Epithelial cell of esophagus (primary cell): Measurements from ENCODE around the gene ZBTB47.

Source experiments
- DNase-seq: peaks from one replicate; pipeline ENCODE4 v3.0.0; 2010; ENCODE audit warnings: low read depth
- H3K4me3 ChIP-seq: 2 replicates; pipeline ENCODE4 v1.5.1; 2011; ENCODE audit warnings: mild to moderate bottlenecking, low read length, control low read depth
- CTCF ChIP-seq: IDR thresholded peaks from 2 replicates; pipeline ENCODE4 v1.5.1; 2011; ENCODE audit warnings: low read depth, mild to moderate bottlenecking, low read length, control low read depth, inconsistent platforms; ENCODE audit not compliant: insufficient read depth; ENCODE audit errors: missing control alignments

Gene ZBTB47

GRCh38 chr3:42655980-42656679 lies 2.6 kb downstream of the ZBTB47 start:
- DNase-seq, result peak; percentile 48
- no peak overlapping the region for H3K4me3 ChIP-seq
- TF ChIP-seq CTCF, result no peak

- no peak overlapping the region for H3K4me3 ChIP-seq
- TF ChIP-seq CTCF, result no peak
Observed at GRCh38 chr3:42656680-42657610, 3.4 kb downstream of the ZBTB47 start.

GRCh38 chr3:42657675-42658074 lies 4.2 kb downstream of the ZBTB47 start:
- no peak for DNase-seq
- no peak overlapping the region for H3K4me3 ChIP-seq
- no peak for TF ChIP-seq CTCF

More at GRCh38 chr3:42656680-42657610, 3.4 kb downstream of the ZBTB47 start:
- DNase-seq, result no peak

GRCh38 chr3:42658091-42658770 lies 4.7 kb downstream of the ZBTB47 start:
- TF ChIP-seq CTCF, result no peak
- no peak for DNase-seq

GRCh38 chr3:42658771-42659390 lies 5.4 kb downstream of the ZBTB47 start:
- no peak for TF ChIP-seq CTCF
- DNase-seq, result no peak
- no peak overlapping the region for H3K4me3 ChIP-seq

More at GRCh38 chr3:42658091-42658770, 4.7 kb downstream of the ZBTB47 start:
- no peak overlapping the region for H3K4me3 ChIP-seq

GRCh38 chr3:42659451-42660130 lies 6.1 kb downstream of the ZBTB47 start:
- DNase-seq, result no peak
- H3K4me3 ChIP-seq, result no peak overlapping the region
- TF ChIP-seq CTCF, result no peak
